Chondrocyte (in vitro differentiated cells): ENCODE data around the gene CHD8. TPM values are rescaled to one million over a fixed set of nuclear protein-coding genes. Genes with fewer than 3 reads are reported as not detected.

Source experiments
- DNase-seq: peaks from one replicate; pipeline ENCODE4 v3.0.0; 2021; ENCODE audit warnings: mixed read lengths, low spot score
- H3K27ac Mint-ChIP-seq: one replicate; pipeline ENCODE4 v1.8.0; 2021; ENCODE audit warnings: mild to moderate bottlenecking, moderate library complexity, mixed read lengths; ENCODE audit not compliant: unreplicated experiment
- H3K27me3 Mint-ChIP-seq: 2 replicates; pipeline ENCODE4 v1.8.0; 2021; ENCODE audit warnings: low read depth, mixed read lengths
- H3K36me3 Mint-ChIP-seq: 2 replicates; pipeline ENCODE4 v1.8.0; 2021; ENCODE audit warnings: low read depth, mixed read lengths
- H3K4me1 Mint-ChIP-seq: 2 replicates; pipeline ENCODE4 v1.8.0; 2021; ENCODE audit warnings: low read depth, mild to moderate bottlenecking, mixed read lengths
- H3K4me3 Mint-ChIP-seq: one replicate; pipeline ENCODE4 v1.8.0; 2021; ENCODE audit warnings: mild to moderate bottlenecking, moderate library complexity, mixed read lengths; ENCODE audit not compliant: unreplicated experiment
- H3K9me3 Mint-ChIP-seq: 2 replicates; pipeline ENCODE4 v1.8.0; 2021; ENCODE audit warnings: low read depth, mixed read lengths
- CTCF ChIP-seq: fragments of 200-600 bp; sonication (generic); IDR thresholded peaks from 2 replicates; pipeline ENCODE4 v1.5.0; 2021; ENCODE audit warnings: antibody characterized with exemption, mild to moderate bottlenecking, moderate library complexity
- total RNA-seq: library from RNA; stranded (reverse); gene quantifications from 3 replicates; pipeline ENCODE4 v1.2.1, GENCODE V29; 2021

Gene CHD8
- total RNA-seq, 1 donor from 2014 or later: 69.7 TPM

- no peaks in the 10 kb centered on the region for H3K27me3 Mint-ChIP-seq
- no peak for TF ChIP-seq CTCF
- H3K4me1 Mint-ChIP-seq: no peaks in the 10 kb centered on the region
- peaks cover 14% of the 10 kb centered on the region for H3K36me3 Mint-ChIP-seq
- no peaks in the 10 kb centered on the region for H3K9me3 Mint-ChIP-seq
- DNase-seq: no peak
- H3K4me3 Mint-ChIP-seq: no peak overlapping the region
- H3K27ac Mint-ChIP-seq: no peak overlapping the region
These were observed 108.7 kb downstream of the CHD8 start for GRCh38 chr14:21347201-21347600.

- H3K4me3 Mint-ChIP-seq: no peak overlapping the region
- no peak for TF ChIP-seq CTCF
- no peak overlapping the region for H3K27ac Mint-ChIP-seq
- DNase-seq: no peak
- no peaks in the 10 kb centered on the region for H3K9me3 Mint-ChIP-seq
- no peaks in the 10 kb centered on the region for H3K27me3 Mint-ChIP-seq
- H3K36me3 Mint-ChIP-seq: peaks cover 8% of the 10 kb centered on the region
- H3K4me1 Mint-ChIP-seq: no peaks in the 10 kb centered on the region
These were observed 109.3 kb downstream of the CHD8 start for GRCh38 chr14:21346532-21347135.

- no peak for TF ChIP-seq CTCF
- H3K4me1 Mint-ChIP-seq: no peaks in the 10 kb centered on the region
- no peak overlapping the region for H3K27ac Mint-ChIP-seq
- no peaks in the 10 kb centered on the region for H3K36me3 Mint-ChIP-seq
- H3K27me3 Mint-ChIP-seq: peaks cover 4% of the 10 kb centered on the region
- no peak for DNase-seq
- H3K9me3 Mint-ChIP-seq: no peaks in the 10 kb centered on the region
- H3K4me3 Mint-ChIP-seq: no peak overlapping the region
These were observed 112.7 kb downstream of the CHD8 start for GRCh38 chr14:21343035-21343794.

Other genes with a start within 250 kb of the CHD8 start
- 286 to 352 TPM (median 291 TPM) in 3 replicates for gene HNRNPC, start 186.7 kb downstream of the CHD8 start, total RNA-seq
- gene RPGRIP1, start 176.0 kb downstream of the CHD8 start, total RNA-seq: not detected in 3 replicates
- gene SUPT16H, start 72.1 kb downstream of the CHD8 start, total RNA-seq: 55.8 to 77.2 TPM (median 57.7 TPM) in 3 replicates
- 38.1 to 44.4 TPM (median 39.7 TPM) in 3 replicates for gene RAB2B, start 20.8 kb upstream of the CHD8 start, total RNA-seq
- gene TOX4, start 21.1 kb upstream of the CHD8 start, total RNA-seq: 61.7 to 71.8 TPM (median 62.2 TPM) in 3 replicates
- gene METTL3, start 55.2 kb upstream of the CHD8 start, total RNA-seq: 29.3 to 38.5 TPM (median 30.4 TPM) in 3 replicates
- 8.7 to 13.1 TPM (median 10.1 TPM) in 3 replicates for gene SALL2, start 70.2 kb upstream of the CHD8 start, total RNA-seq
- not detected in 3 replicates for gene OR10G3, start 124.0 kb upstream of the CHD8 start, total RNA-seq
- not detected in 3 replicates for gene OR10G2, start 178.8 kb upstream of the CHD8 start, total RNA-seq
- gene OR4E2, start 197.7 kb upstream of the CHD8 start, total RNA-seq: not detected in 3 replicates
- gene OR4E1, start 217.7 kb upstream of the CHD8 start, total RNA-seq: not detected in 3 replicates